Neural progenitor cell (in vitro differentiated cells): ENCODE results near the gene TBCD. TPM values are rescaled to one million over a fixed set of nuclear protein-coding genes. Genes with fewer than 3 reads are reported as not detected.

ENCODE experiments used
- DNase-seq: peaks from one replicate; pipeline ENCODE4 v3.0.0-alpha.2; 2016; ENCODE audit warnings: low spot score
- H2AFZ ChIP-seq: fragments of 200-600 bp; sonication (generic); replicated peaks from 2 replicates; pipeline ENCODE4 v1.6.1; 2016; ENCODE audit warnings: antibody characterized with exemption
- H3F3A ChIP-seq: fragments of 200-600 bp; sonication (generic); 2 replicates; pipeline ENCODE4 v1.6.1; 2016; ENCODE audit warnings: antibody characterized with exemption, low read depth
- H3K27ac ChIP-seq: fragments of 200-600 bp; sonication (generic); 2 replicates; pipeline ENCODE4 v1.5.1; 2016; ENCODE audit warnings: mild to moderate bottlenecking
- H3K27me3 ChIP-seq: fragments of 200-600 bp; sonication (generic); 2 replicates; pipeline ENCODE4 v1.6.1; 2016; ENCODE audit warnings: mild to moderate bottlenecking, moderate library complexity
- H3K36me3 ChIP-seq: fragments of 200-600 bp; sonication (generic); 2 replicates; pipeline ENCODE4 v1.5.1; 2016
- H3K4me1 ChIP-seq: fragments of 200-600 bp; sonication (generic); 2 replicates; pipeline ENCODE4 v1.6.1; 2016; ENCODE audit warnings: mixed run types
- H3K4me2 ChIP-seq: fragments of 200-600 bp; sonication (generic); 2 replicates; pipeline ENCODE4 v1.6.1; 2016
- H3K4me3 ChIP-seq: fragments of 200-600 bp; sonication (generic); 2 replicates; pipeline ENCODE4 v1.5.1; 2016
- H3K79me2 ChIP-seq: fragments of 200-600 bp; sonication (generic); 2 replicates; pipeline ENCODE4 v1.6.1; 2016; ENCODE audit warnings: low read depth
- H3K9ac ChIP-seq: fragments of 200-600 bp; sonication (generic); 2 replicates; pipeline ENCODE4 v1.6.1; 2016
- H3K9me3 ChIP-seq: fragments of 200-600 bp; sonication (generic); 2 replicates; pipeline ENCODE4 v1.5.1; 2016; ENCODE audit warnings: low read depth
- H4K20me1 ChIP-seq: fragments of 200-600 bp; sonication (generic); 2 replicates; pipeline ENCODE4 v1.6.1; 2016; ENCODE audit warnings: low read depth
- H3K27ac Mint-ChIP-seq: 3 replicates; pipeline ENCODE4 v1.8.0; 2021; ENCODE audit warnings: mixed read lengths
- H3K27me3 Mint-ChIP-seq: 2 replicates; pipeline ENCODE4 v1.8.0; 2022; ENCODE audit warnings: low read depth, mild to moderate bottlenecking, inconsistent platforms, moderate library complexity, mixed read lengths; ENCODE audit not compliant: insufficient read depth
- H3K36me3 Mint-ChIP-seq: 3 replicates; pipeline ENCODE4 v1.8.0; 2021; ENCODE audit warnings: mixed read lengths
- H3K4me1 Mint-ChIP-seq: 3 replicates; pipeline ENCODE4 v1.8.0; 2021; ENCODE audit warnings: mixed read lengths
- H3K4me3 Mint-ChIP-seq: 3 replicates; pipeline ENCODE4 v1.8.0; 2021; ENCODE audit warnings: mild to moderate bottlenecking, moderate library complexity, mixed read lengths
- H3K9me3 Mint-ChIP-seq: 3 replicates; pipeline ENCODE4 v1.8.0; 2020; ENCODE audit warnings: mixed read lengths
- CTCF ChIP-seq: fragments of 200-600 bp; sonication (generic); IDR thresholded peaks from 2 replicates; pipeline ENCODE4 v1.5.1; 2017; ENCODE audit warnings: antibody characterized with exemption, mild to moderate bottlenecking
- EZH2 ChIP-seq: fragments of 200-600 bp; sonication (generic); IDR thresholded peaks from 2 replicates; pipeline ENCODE4 v1.6.1; 2017; ENCODE audit warnings: antibody characterized with exemption, mild to moderate bottlenecking, moderate library complexity
- EZH2phosphoT487 ChIP-seq: fragments of 200-600 bp; sonication (generic); IDR thresholded peaks from 2 replicates; pipeline ENCODE4 v1.6.1; 2017; ENCODE audit warnings: antibody characterized with exemption
- total RNA-seq: library from RNA; depleted of rRNA; stranded (reverse); fragments of >200 nt; gene quantifications from 2 replicates; pipeline ENCODE4 v1.2.3, GENCODE V29; 2015; ENCODE audit warnings: low replicate concordance

Gene TBCD
- total RNA-seq, 1 donor from 2014 or later: 76.4 TPM

GRCh38 chr17:82931699-82932517, 180.0 kb downstream of the TBCD start:
- Histone ChIP-seq H3K4me3 (no peak overlapping the region), H3K79me2 (no peaks in the 10 kb centered on the region), H3K36me3 (no peaks in the 10 kb centered on the region), H3K27me3 (no peaks in the 10 kb centered on the region), H3K9ac (no peak overlapping the region), H3K4me1 (peaks cover 7% of the 10 kb centered on the region), H3K27ac (no peak overlapping the region), H3F3A (no peaks in the 10 kb centered on the region), H4K20me1 (peaks cover 6% of the 10 kb centered on the region), H2AFZ (no peak overlapping the region), H3K4me2 (no peak overlapping the region), H3K9me3 (no peaks in the 10 kb centered on the region)
- no peak overlapping the region for H3K4me3 Mint-ChIP-seq
- no peak for DNase-seq
- peaks cover 23% of the 10 kb centered on the region for H3K36me3 Mint-ChIP-seq
- no peaks in the 10 kb centered on the region for H3K9me3 Mint-ChIP-seq
- no peak for TF ChIP-seq CTCF
- TF ChIP-seq EZH2: no peak
- TF ChIP-seq EZH2phosphoT487: no peak
- peaks cover 4% of the 10 kb centered on the region for H3K27me3 Mint-ChIP-seq
- H3K27ac Mint-ChIP-seq: no peak overlapping the region
- H3K4me1 Mint-ChIP-seq: peaks cover 7% of the 10 kb centered on the region

GRCh38 chr17:82932518-82933310, 180.8 kb downstream of the TBCD start:
- no peak overlapping the region for H3K9ac ChIP-seq
- no peaks in the 10 kb centered on the region for H3K79me2 ChIP-seq
- no peak overlapping the region for H3K4me3 ChIP-seq
- no peak overlapping the region for H3K4me2 ChIP-seq
- peaks cover 6% of the 10 kb centered on the region for H4K20me1 ChIP-seq
- Mint-ChIP-seq H3K9me3 (no peaks in the 10 kb centered on the region), H3K27me3 (peaks cover 4% of the 10 kb centered on the region), H3K36me3 (peaks cover 24% of the 10 kb centered on the region), H3K4me1 (peaks cover 7% of the 10 kb centered on the region), H3K4me3 (no peak overlapping the region), H3K27ac (no peak overlapping the region)
- no peaks in the 10 kb centered on the region for H3K27me3 ChIP-seq
- TF ChIP-seq CTCF (no peak), EZH2 (no peak), EZH2phosphoT487 (no peak)
- no peaks in the 10 kb centered on the region for H3K36me3 ChIP-seq
- peaks cover 7% of the 10 kb centered on the region for H3K4me1 ChIP-seq
- no peaks in the 10 kb centered on the region for H3K9me3 ChIP-seq
- no peaks in the 10 kb centered on the region for H3F3A ChIP-seq
- no peak for DNase-seq
- H3K27ac ChIP-seq: no peak overlapping the region
- H2AFZ ChIP-seq: no peak overlapping the region

- Mint-ChIP-seq H3K27ac (no peak overlapping the region), H3K36me3 (peaks cover 29% of the 10 kb centered on the region)
- H3K27me3 ChIP-seq: no peaks in the 10 kb centered on the region
Measured at GRCh38 chr17:82933911-82934310, 182.0 kb downstream of the TBCD start.

More at GRCh38 chr17:82933911-82934310, 182.0 kb downstream of the TBCD start:
- TF ChIP-seq EZH2phosphoT487 (no peak), EZH2 (no peak), CTCF (no peak)
- DNase-seq: no peak
- Histone ChIP-seq H3K9ac (no peak overlapping the region), H3K9me3 (no peaks in the 10 kb centered on the region), H4K20me1 (peaks cover 6% of the 10 kb centered on the region), H3K36me3 (no peaks in the 10 kb centered on the region), H3K27ac (no peak overlapping the region), H3F3A (no peaks in the 10 kb centered on the region), H3K4me1 (peaks cover 7% of the 10 kb centered on the region), H2AFZ (no peak overlapping the region), H3K4me2 (no peak overlapping the region), H3K79me2 (no peaks in the 10 kb centered on the region), H3K4me3 (no peak overlapping the region)
- Mint-ChIP-seq H3K4me1 (peaks cover 7% of the 10 kb centered on the region), H3K9me3 (no peaks in the 10 kb centered on the region), H3K27me3 (peaks cover 4% of the 10 kb centered on the region), H3K4me3 (no peak overlapping the region)
